Measurements from ENCODE around the gene ACOT4.
"Not testable (repeated sequence)": the region's sequence is repeated elsewhere in the genome, so short reads cannot be mapped to it uniquely, and the experiment has no call there.

The ACOT4 gene

GRCh38 chr14:73582102-73582979 is 9.3 kb upstream of the ACOT4 start:
- not testable (repeated sequence) for DNase-seq

GRCh38 chr14:73588695-73589094 is 3.0 kb upstream of the ACOT4 start:
- no peak for DNase-seq

DNA sequence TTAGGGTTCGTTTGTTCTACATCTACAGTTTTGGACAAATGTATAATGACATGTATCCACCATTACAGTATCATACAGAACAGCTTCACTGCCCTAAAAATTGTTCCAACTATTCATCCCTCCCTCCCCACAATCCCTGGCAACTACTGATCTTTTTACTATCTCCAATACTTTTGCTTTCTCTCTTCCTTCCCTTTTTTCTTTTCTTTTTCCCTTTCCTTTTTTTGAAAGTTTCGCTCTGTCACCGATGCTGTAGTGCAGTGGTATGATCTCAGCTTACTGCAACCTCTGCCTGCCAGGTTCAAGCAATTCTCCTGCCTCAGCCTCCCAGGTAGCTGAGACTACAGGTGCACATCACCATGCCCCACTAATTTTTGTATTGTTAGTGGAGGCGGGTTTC is 2.6 kb upstream of the ACOT4 start:
- DNase-seq, result no peak

DNA sequence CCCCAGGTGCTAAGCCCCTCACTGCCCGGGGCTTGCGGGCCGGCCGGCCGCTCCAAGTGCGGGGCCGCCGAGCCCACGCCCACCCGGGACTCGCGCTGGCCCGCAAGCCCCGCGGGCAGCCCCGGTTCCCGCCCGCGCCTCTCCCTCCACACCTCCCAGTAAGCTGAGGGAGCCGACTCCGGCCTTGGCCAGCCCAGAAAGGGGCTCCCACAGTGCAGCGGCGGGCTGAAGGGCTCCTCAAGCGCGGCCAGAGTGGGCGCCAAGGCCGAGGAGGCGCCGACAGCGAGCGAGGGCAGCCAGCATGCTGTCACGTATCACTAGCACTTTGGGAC is 1.0 kb upstream of the ACOT4 start:
- not testable (repeated sequence) for DNase-seq

DNA sequence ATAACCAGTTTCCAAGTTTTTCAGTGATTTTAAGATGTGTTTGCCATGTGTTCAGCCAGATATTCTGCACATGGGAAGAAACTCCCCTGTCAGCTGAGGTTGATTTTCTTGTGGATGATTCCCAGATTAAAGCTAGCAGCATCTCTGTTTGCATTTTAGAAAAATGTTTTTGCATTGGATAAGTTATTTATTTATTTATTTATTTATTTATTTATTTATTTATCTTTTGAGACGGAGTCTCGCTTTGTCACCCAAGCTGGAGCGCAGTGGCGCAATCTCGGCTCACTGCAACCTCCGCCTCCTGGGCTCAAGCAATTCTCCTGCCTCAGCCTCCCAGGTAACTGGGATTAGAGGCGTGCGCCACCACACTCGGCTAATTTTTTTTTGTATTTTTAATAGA is 2.8 kb downstream of the ACOT4 start:
- DNase-seq, result no peak

GRCh38 chr14:73599499-73599898 is 7.8 kb downstream of the ACOT4 start:
- no peak for DNase-seq

DNA sequence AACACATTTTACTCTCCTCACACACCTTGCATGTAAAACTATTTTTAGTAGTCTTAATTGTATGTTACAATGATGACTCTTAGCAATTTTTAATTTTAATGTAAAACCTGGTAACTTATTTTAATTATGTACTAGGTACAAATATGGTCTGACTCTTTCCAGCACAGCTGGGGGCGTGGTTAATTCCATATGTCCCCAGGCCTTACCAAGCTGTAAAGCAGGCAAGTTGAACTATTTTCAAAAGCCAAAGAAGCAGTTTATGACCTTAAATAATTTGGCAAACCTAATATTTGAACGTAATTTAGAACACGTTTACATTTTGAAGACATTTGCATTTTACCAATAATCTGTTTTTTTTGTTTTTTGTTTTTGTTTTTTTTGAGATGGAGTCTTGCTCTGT is 11.3 kb downstream of the ACOT4 start:
- no peak for DNase-seq

- no peak for DNase-seq
These were observed 14.6 kb downstream of the ACOT4 start for GRCh38 chr14:73606271-73606670.

- no peak for DNase-seq
These were observed 15.6 kb downstream of the ACOT4 start for GRCh38 chr14:73607241-73607640.

DNA sequence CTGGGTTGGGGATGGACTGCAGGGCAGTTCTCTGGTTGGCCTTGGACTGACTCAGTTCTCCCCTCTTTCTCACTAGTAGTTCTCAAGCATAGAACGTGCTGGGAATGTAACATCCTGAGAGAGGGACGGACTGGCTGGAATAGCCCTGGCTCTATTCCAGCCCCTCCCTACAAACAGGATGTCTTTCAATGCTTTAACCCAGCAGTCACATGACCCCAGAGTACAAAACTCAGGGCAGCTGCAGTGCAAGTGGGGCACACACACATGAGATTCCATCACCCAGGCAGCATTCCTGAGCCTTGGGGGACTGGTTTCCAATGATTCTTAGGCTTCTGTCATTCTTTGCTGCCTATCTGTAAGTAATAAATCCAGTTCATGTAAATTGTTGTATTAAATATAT is 19.0 kb downstream of the ACOT4 start:
- no peak for DNase-seq

GRCh38 chr14:73612339-73613045 is 20.8 kb downstream of the ACOT4 start, which contains the start of gene ACOT6:
Gene ACOT6 (plus strand): TSS chr14:73612517. CDS start chr14:73612572, 55 bp downstream.
- DNase-seq, result peak; percentile 52 to 75

DNA sequence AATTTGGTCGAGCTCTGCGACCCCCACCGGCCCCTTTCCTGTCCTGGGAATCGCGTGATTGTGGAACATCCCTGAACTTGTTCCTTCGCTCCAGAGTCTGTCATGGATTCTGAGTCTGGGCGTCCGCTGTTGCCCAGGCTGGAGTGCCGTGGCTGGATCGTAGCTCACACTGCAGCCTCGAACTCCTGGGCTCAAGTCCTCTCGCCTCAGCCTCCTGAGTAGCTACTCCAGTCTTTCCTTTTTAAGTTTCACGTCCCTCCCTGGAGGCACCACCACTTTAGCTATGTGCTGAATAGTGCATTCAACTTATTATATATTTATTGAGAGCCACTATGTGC is 21.3 kb downstream of the ACOT4 start:
- no peak for DNase-seq

DNA sequence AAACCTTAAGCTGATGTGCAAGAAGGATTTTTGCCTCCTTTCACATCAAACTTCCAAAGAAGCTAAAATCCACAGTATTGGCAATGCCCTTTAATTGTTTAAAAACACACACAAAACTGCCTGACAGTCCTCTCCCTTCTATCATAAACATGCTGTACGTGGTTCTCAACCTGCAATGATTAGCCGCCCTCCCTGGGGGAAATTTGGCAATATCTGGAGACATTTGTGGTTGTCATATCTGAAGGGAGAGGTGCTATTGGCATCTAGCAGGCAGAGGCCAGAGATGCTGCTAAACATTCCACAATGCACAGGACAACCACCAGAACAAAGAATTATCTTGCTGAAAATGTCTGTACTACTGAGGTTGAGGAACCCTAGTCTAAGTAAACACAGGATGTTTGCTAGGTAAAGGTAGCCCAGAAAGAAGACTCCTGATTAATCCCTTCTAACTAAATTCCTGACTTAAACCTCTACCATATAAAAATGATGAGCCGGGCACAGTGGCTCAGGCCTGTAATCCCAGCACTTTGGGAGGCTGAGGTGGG is 21.8 kb downstream of the ACOT4 start:
- DNase-seq, result no peak

DNA sequence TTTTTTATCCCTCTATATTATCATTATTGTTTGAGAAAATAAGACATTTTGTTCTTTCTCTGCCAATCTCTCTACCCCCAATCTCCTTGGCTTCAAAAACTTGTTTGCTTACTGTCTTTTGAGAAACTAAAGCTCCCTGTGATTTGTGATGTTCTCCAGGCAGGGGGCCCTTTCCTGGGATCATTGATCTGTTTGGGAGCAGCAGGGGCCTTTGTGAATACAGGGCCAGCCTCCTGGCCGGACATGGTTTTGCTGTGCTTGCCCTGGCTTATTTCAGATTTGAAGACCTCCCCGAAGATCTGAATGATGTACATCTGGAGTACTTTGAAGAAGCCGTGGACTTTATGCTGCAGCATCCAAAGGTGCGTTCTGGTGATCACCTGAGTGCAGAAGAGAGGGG is 25.2 kb downstream of the ACOT4 start:
- DNase-seq, result no peak

- DNase-seq, result no peak
These were observed 27.9 kb downstream of the ACOT4 start for GRCh38 chr14:73619524-73619923.

- DNase-seq, result no peak
These were observed 28.6 kb downstream of the ACOT4 start for GRCh38 chr14:73620268-73620667.

- DNase-seq, result no peak
These were observed 31.9 kb downstream of the ACOT4 start for GRCh38 chr14:73623504-73624054.

GRCh38 chr14:73625706-73626105 is 34.0 kb downstream of the ACOT4 start:
- DNase-seq, result no peak

DNA sequence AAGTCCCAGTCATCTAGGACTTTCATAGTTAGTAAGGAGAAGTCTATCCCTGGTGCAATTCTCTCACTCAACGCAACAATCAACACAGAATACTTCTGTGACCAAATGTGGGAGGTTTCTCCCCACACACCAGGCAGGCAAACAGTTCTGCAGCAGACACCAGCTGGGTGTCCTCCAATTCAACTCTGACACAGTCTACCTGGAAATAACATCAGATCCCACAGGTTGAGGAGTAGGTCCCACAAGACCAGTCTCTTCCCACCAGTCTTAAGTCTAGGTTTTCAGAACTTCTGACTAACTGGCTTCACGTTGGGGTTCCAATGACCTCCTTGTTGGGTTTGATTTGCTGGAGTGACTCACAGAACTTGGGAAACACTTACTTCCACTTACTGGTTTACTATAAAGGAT is 35.5 kb downstream of the ACOT4 start:
- no peak for DNase-seq

GRCh38 chr14:73630009-73630780 is 38.5 kb downstream of the ACOT4 start:
- DNase-seq, result no peak

GRCh38 chr14:73633116-73634010 is 41.7 kb downstream of the ACOT4 start:
- peak in 1 of 2 experiments; percentile 52 for DNase-seq
